Upper lobe of left lung (tissue), 4 donors: ENCODE measurements around the gene TMED10.

ENCODE experiments used
- CTCF ChIP-seq, 6 experiments: fragments of 450-650 bp in 4 of 6; fragments of 200-600 bp in 2 of 6; sonication (generic) in 2 of 6; IDR thresholded peaks; one replicate each; pipeline ENCODE4 v1.5.1; 2016 to 2019; ENCODE audit warnings: antibody characterized with exemption in 6 of 6
- EP300 ChIP-seq, 4 donors: sonication (generic); formaldehyde crosslinking; IDR thresholded peaks; one replicate each; pipeline ENCODE4 v1.5.1; 2017; ENCODE audit warnings: antibody characterized with exemption in 4 of 4, control low read depth in 2 of 4
- POLR2A ChIP-seq, 4 donors: fragments of 450-650 bp; IDR thresholded peaks; one replicate each; pipeline ENCODE4 v1.5.1; 2016 to 2017; ENCODE audit warnings: antibody characterized with exemption in 4 of 4, mild to moderate bottlenecking in 2 of 4
- POLR2AphosphoS5 ChIP-seq, 2 donors: sonication (generic); formaldehyde crosslinking; IDR thresholded peaks; one replicate each; pipeline ENCODE4 v1.5.1; 2017; ENCODE audit warnings: antibody characterized with exemption in 2 of 2

GRCh38 chr14:75156111-75156510, 20.3 kb downstream of the TMED10 start:
- TF ChIP-seq CTCF (IDR thresholded peaks at IDR 0.05) (no peak), POLR2A (IDR thresholded peaks at IDR 0.05) (no peak), EP300 (IDR thresholded peaks at IDR 0.05) (no peak), POLR2AphosphoS5 (IDR thresholded peaks at IDR 0.05) (no peak)
